IPS DF 6.9 (cell line): Measurements from ENCODE around the gene LPAR2.

Experiments used
- DNase-seq: peaks from one replicate; pipeline ENCODE4 v3.0.0-alpha.2; 2013; ENCODE audit warnings: low read depth, low spot score
- H3K27ac ChIP-seq: one replicate; pipeline ENCODE4 v1.5.1; 2013; ENCODE audit warnings: low read length, control low read depth
- H3K27me3 ChIP-seq: 2 replicates; pipeline ENCODE4 v1.6.1; 2013; ENCODE audit warnings: mild to moderate bottlenecking, low read length; ENCODE audit not compliant: control insufficient read depth, insufficient read depth
- H3K36me3 ChIP-seq: 2 replicates; pipeline ENCODE4 v1.6.1; 2013; ENCODE audit warnings: low read length; ENCODE audit not compliant: control insufficient read depth, insufficient read depth
- H3K4me1 ChIP-seq: 2 replicates; pipeline ENCODE4 v1.6.1; 2013; ENCODE audit warnings: low read length; ENCODE audit not compliant: control insufficient read depth, insufficient read depth
- H3K4me3 ChIP-seq: 2 replicates; pipeline ENCODE4 v1.5.1; 2013; ENCODE audit warnings: mild to moderate bottlenecking, low read length
- H3K9me3 ChIP-seq: 2 replicates; pipeline ENCODE4 v1.6.1; 2013; ENCODE audit warnings: low read length, inconsistent platforms; ENCODE audit not compliant: control insufficient read depth, insufficient read depth
- WGBS: extraction: QIAGEN DNeasy Blood & Tissue Kit; methylation state at CpG from one replicate; pipeline ENCODE4 v1.1.7; 2013; ENCODE audit warnings: mixed read lengths, missing lambda C conversion rate; ENCODE audit not compliant: insufficient read length, insufficient coverage; 5-methylcytosine and 5-hydroxymethylcytosine counted together

LPAR2 gene

GRCh38 chr19:19653597-19654147, 25.7 kb upstream of the LPAR2 start:
- no peak overlapping the region for H3K27ac ChIP-seq
- no CpG with 5 or more reads among the region's 23 CpGs for WGBS
- H3K4me1 ChIP-seq: no peaks in the 10 kb centered on the region
- no peak for DNase-seq
- no peaks in the 10 kb centered on the region for H3K9me3 ChIP-seq
- peaks cover 75% of the 10 kb centered on the region for H3K36me3 ChIP-seq
- H3K4me3 ChIP-seq: no peak overlapping the region
- no peaks in the 10 kb centered on the region for H3K27me3 ChIP-seq

GRCh38 chr19:19652482-19653295, 24.7 kb upstream of the LPAR2 start:
- no peaks in the 10 kb centered on the region for H3K27me3 ChIP-seq
- no peak overlapping the region for H3K4me3 ChIP-seq
- H3K36me3 ChIP-seq: peaks cover 73% of the 10 kb centered on the region
- H3K4me1 ChIP-seq: no peaks in the 10 kb centered on the region
- WGBS: no CpG with 5 or more reads among the region's 24 CpGs
- DNase-seq: no peak
- H3K27ac ChIP-seq: no peak overlapping the region
- no peaks in the 10 kb centered on the region for H3K9me3 ChIP-seq

GRCh38 chr19:19651076-19651475, 23.1 kb upstream of the LPAR2 start:
- no peak overlapping the region for H3K4me3 ChIP-seq
- WGBS: no CpG with 5 or more reads among the region's 13 CpGs
- H3K4me1 ChIP-seq: no peaks in the 10 kb centered on the region
- H3K27me3 ChIP-seq: no peaks in the 10 kb centered on the region
- H3K27ac ChIP-seq: no peak overlapping the region
- peaks cover 73% of the 10 kb centered on the region for H3K36me3 ChIP-seq
- no peaks in the 10 kb centered on the region for H3K9me3 ChIP-seq
- no peak for DNase-seq

- no peak overlapping the region for H3K4me3 ChIP-seq
- H3K27me3 ChIP-seq: no peaks in the 10 kb centered on the region
- no peak for DNase-seq
- no peak overlapping the region for H3K27ac ChIP-seq
- peaks cover 72% of the 10 kb centered on the region for H3K36me3 ChIP-seq
- H3K9me3 ChIP-seq: no peaks in the 10 kb centered on the region
- H3K4me1 ChIP-seq: no peaks in the 10 kb centered on the region
- no CpG with 5 or more reads among the region's 9 CpGs for WGBS
These were observed 22.3 kb upstream of the LPAR2 start for GRCh38 chr19:19650331-19650730.

- no peak for DNase-seq
- Histone ChIP-seq H3K27ac (no peak overlapping the region), H3K27me3 (no peaks in the 10 kb centered on the region)
These were observed 21.6 kb upstream of the LPAR2 start for GRCh38 chr19:19649580-19649995.

GRCh38 chr19:19649155-19649554, 21.1 kb upstream of the LPAR2 start:
- DNase-seq: no peak
- no peaks in the 10 kb centered on the region for H3K4me1 ChIP-seq
- peaks cover 66% of the 10 kb centered on the region for H3K36me3 ChIP-seq
- H3K27me3 ChIP-seq: no peaks in the 10 kb centered on the region
- H3K4me3 ChIP-seq: no peak overlapping the region
- H3K27ac ChIP-seq: no peak overlapping the region
- WGBS: no CpG with 5 or more reads among the region's 6 CpGs
- H3K9me3 ChIP-seq: no peaks in the 10 kb centered on the region

More at GRCh38 chr19:19649580-19649995, 21.6 kb upstream of the LPAR2 start:
- H3K36me3 ChIP-seq: peaks cover 71% of the 10 kb centered on the region
- WGBS: no CpG with 5 or more reads among the region's 22 CpGs
- no peak overlapping the region for H3K4me3 ChIP-seq
- H3K9me3 ChIP-seq: no peaks in the 10 kb centered on the region
- no peaks in the 10 kb centered on the region for H3K4me1 ChIP-seq

GRCh38 chr19:19647037-19647835, 19.2 kb upstream of the LPAR2 start:
- Histone ChIP-seq H3K27me3 (no peaks in the 10 kb centered on the region), H3K9me3 (no peaks in the 10 kb centered on the region), H3K36me3 (peaks cover 49% of the 10 kb centered on the region), H3K4me3 (no peak overlapping the region), H3K27ac (no peak overlapping the region), H3K4me1 (peaks cover 3% of the 10 kb centered on the region)
- WGBS: no CpG with 5 or more reads among the region's 29 CpGs
- DNase-seq: no peak

- Histone ChIP-seq H3K27ac (no peak overlapping the region), H3K4me1 (peaks cover 3% of the 10 kb centered on the region), H3K36me3 (peaks cover 33% of the 10 kb centered on the region), H3K4me3 (no peak overlapping the region), H3K27me3 (no peaks in the 10 kb centered on the region), H3K9me3 (no peaks in the 10 kb centered on the region)
- WGBS: no CpG with 5 or more reads among the region's 17 CpGs
- DNase-seq: no peak
These were observed 17.3 kb upstream of the LPAR2 start for GRCh38 chr19:19645233-19645870.

- peaks cover 27% of the 10 kb centered on the region for H3K36me3 ChIP-seq
- H3K27ac ChIP-seq: no peak overlapping the region
- H3K9me3 ChIP-seq: no peaks in the 10 kb centered on the region
- H3K4me1 ChIP-seq: peaks cover 3% of the 10 kb centered on the region
- no peak for DNase-seq
- no peaks in the 10 kb centered on the region for H3K27me3 ChIP-seq
- WGBS: no CpG with 5 or more reads among the region's 5 CpGs
- H3K4me3 ChIP-seq: no peak overlapping the region
These were observed 16.0 kb upstream of the LPAR2 start for GRCh38 chr19:19644054-19644388.
